Right atrium auricular region (tissue), 2 donors: ENCODE data around the gene FOLR1. TPM values are rescaled to one million over a fixed set of nuclear protein-coding genes. Genes with fewer than 3 reads are reported as not detected.
"Not testable (repeated sequence)": the region's sequence is repeated elsewhere in the genome, so short reads cannot be mapped to it uniquely, and the experiment has no call there.

Experiments used
- DNase-seq: peaks from one replicate; pipeline ENCODE4 v3.0.0-alpha.2; 2019; ENCODE audit warnings: low spot score
- H3K27ac ChIP-seq, 2 donors: fragments of 200-600 bp; sonication (generic); 1 replicate in 1 of 2; 2 replicates in 1 of 2; pipeline ENCODE4 v1.5.1; 2016 to 2019
- H3K27me3 ChIP-seq, 2 donors: fragments of 200-600 bp; sonication (generic); one replicate each; pipeline versions ENCODE4 v1.5.1 to v1.6.0; 2017 to 2019
- H3K36me3 ChIP-seq: fragments of 200-600 bp; sonication (generic); one replicate; pipeline ENCODE4 v1.5.1; 2016
- H3K4me1 ChIP-seq, 2 donors: fragments of 200-600 bp; sonication (generic); one replicate each; pipeline versions ENCODE4 v1.5.1 to v1.6.0; 2017 to 2019
- H3K4me3 ChIP-seq, 2 donors: fragments of 200-600 bp; sonication (generic); 1 replicate in 1 of 2; 2 replicates in 1 of 2; pipeline ENCODE4 v1.5.1; 2017 to 2019; ENCODE audit warnings: mild to moderate bottlenecking in 1 of 2, moderate library complexity in 1 of 2
- H3K9me3 ChIP-seq, 2 donors: fragments of 200-600 bp; sonication (generic); one replicate each; pipeline ENCODE4 v1.5.1; 2019
- CTCF ChIP-seq, 2 donors: fragments of 200-600 bp; sonication (generic); IDR thresholded peaks; one replicate each; pipeline ENCODE4 v1.5.1; 2019; ENCODE audit warnings: antibody characterized with exemption in 2 of 2
- total RNA-seq, 2 donors: library from RNA; depleted of rRNA; stranded (reverse); fragments of >200 nt; gene quantifications; one replicate each; pipeline ENCODE4 v1.1.0, GENCODE V29; 2016

Gene FOLR1
- total RNA-seq, 2 donors from 2014 or later: not detected

- TF ChIP-seq CTCF (IDR thresholded peaks at IDR 0.05): no peak
- Histone ChIP-seq H3K27ac (no peak overlapping the region), H3K4me3 (no peak overlapping the region), H3K9me3 (no peaks in the 10 kb centered on the region), H3K36me3 (no peaks in the 10 kb centered on the region), H3K27me3 (no peaks in the 10 kb centered on the region), H3K4me1 (no peaks in the 10 kb centered on the region)
- no peak for DNase-seq
Observed at GRCh38 chr11:72155751-72156150, 36.2 kb upstream of the FOLR1 start.

- DNase-seq: no peak
- H3K27ac ChIP-seq: no peak overlapping the region
Observed at GRCh38 chr11:72157131-72157530, 34.8 kb upstream of the FOLR1 start.

GRCh38 chr11:72160319-72160718 is 31.6 kb upstream of the FOLR1 start:
- TF ChIP-seq CTCF (IDR thresholded peaks at IDR 0.05): no peak

More at GRCh38 chr11:72157131-72157530, 34.8 kb upstream of the FOLR1 start:
- H3K27me3 ChIP-seq: no peaks in the 10 kb centered on the region
- no peak for TF ChIP-seq CTCF (IDR thresholded peaks at IDR 0.05)
- no peaks in the 10 kb centered on the region for H3K9me3 ChIP-seq
- no peaks in the 10 kb centered on the region for H3K4me1 ChIP-seq
- H3K4me3 ChIP-seq: no peak overlapping the region
- no peaks in the 10 kb centered on the region for H3K36me3 ChIP-seq

GRCh38 chr11:72162891-72163492 is 28.9 kb upstream of the FOLR1 start:
- H3K4me1 ChIP-seq: no peaks in the 10 kb centered on the region
- H3K27me3 ChIP-seq: no peaks in the 10 kb centered on the region
- TF ChIP-seq CTCF (IDR thresholded peaks at IDR 0.05): no peak
- H3K36me3 ChIP-seq: no peaks in the 10 kb centered on the region
- H3K4me3 ChIP-seq: no peak overlapping the region
- no peak overlapping the region for H3K27ac ChIP-seq
- no peaks in the 10 kb centered on the region for H3K9me3 ChIP-seq
- DNase-seq: no peak

More at GRCh38 chr11:72160319-72160718, 31.6 kb upstream of the FOLR1 start:
- Histone ChIP-seq H3K27ac (no peak overlapping the region), H3K9me3 (no peaks in the 10 kb centered on the region), H3K36me3 (no peaks in the 10 kb centered on the region), H3K27me3 (no peaks in the 10 kb centered on the region), H3K4me1 (no peaks in the 10 kb centered on the region), H3K4me3 (no peak overlapping the region)
- DNase-seq: no peak

GRCh38 chr11:72164187-72164586 is 27.8 kb upstream of the FOLR1 start:
- not testable (repeated sequence) for H3K36me3 ChIP-seq, H3K9me3 ChIP-seq, H3K27ac ChIP-seq, H3K4me3 ChIP-seq, DNase-seq, H3K27me3 ChIP-seq, H3K4me1 ChIP-seq

- not testable (repeated sequence) for H3K9me3 ChIP-seq, H3K36me3 ChIP-seq, DNase-seq, H3K27me3 ChIP-seq, H3K4me1 ChIP-seq, H3K27ac ChIP-seq, H3K4me3 ChIP-seq
Observed at GRCh38 chr11:72169046-72169555, 22.8 kb upstream of the FOLR1 start.

GRCh38 chr11:72169754-72170153 is 22.2 kb upstream of the FOLR1 start:
- not testable (repeated sequence) for H3K4me1 ChIP-seq, H3K36me3 ChIP-seq, H3K9me3 ChIP-seq, H3K4me3 ChIP-seq, DNase-seq, H3K27ac ChIP-seq, H3K27me3 ChIP-seq

- not testable (repeated sequence) for H3K9me3 ChIP-seq, H3K27ac ChIP-seq, H3K36me3 ChIP-seq, H3K27me3 ChIP-seq, H3K4me3 ChIP-seq, H3K4me1 ChIP-seq, DNase-seq
Observed at GRCh38 chr11:72172043-72172442, 19.9 kb upstream of the FOLR1 start.
